GM19193 (cell line): ENCODE results near the gene TRMT44.

Experiments
- POLR2A ChIP-seq: IDR thresholded peaks from 4 replicates; pipeline ENCODE4 v1.6.1; 2011; ENCODE audit not compliant: insufficient read depth, insufficient read length; ENCODE audit errors: extremely low read depth

Gene TRMT44

GRCh38 chr4:8502836-8503585 lies 62.4 kb downstream of the TRMT44 start:
- TF ChIP-seq POLR2A = no peak

GRCh38 chr4:8503801-8504200 lies 63.2 kb downstream of the TRMT44 start:
- TF ChIP-seq POLR2A = no peak

- TF ChIP-seq POLR2A = no peak
Measured at GRCh38 chr4:8504279-8505007, 63.9 kb downstream of the TRMT44 start.

- TF ChIP-seq POLR2A = no peak
Measured at GRCh38 chr4:8505229-8505628, 64.7 kb downstream of the TRMT44 start.

- no peak for TF ChIP-seq POLR2A
Measured at GRCh38 chr4:8506006-8506372, 65.4 kb downstream of the TRMT44 start.

GRCh38 chr4:8506373-8507195 lies 66.0 kb downstream of the TRMT44 start:
- TF ChIP-seq POLR2A = no peak

GRCh38 chr4:8507196-8507570 lies 66.6 kb downstream of the TRMT44 start:
- no peak for TF ChIP-seq POLR2A

GRCh38 chr4:8507624-8508023 lies 67.0 kb downstream of the TRMT44 start:
- no peak for TF ChIP-seq POLR2A

GRCh38 chr4:8508266-8508665 lies 67.7 kb downstream of the TRMT44 start:
- TF ChIP-seq POLR2A = no peak

- TF ChIP-seq POLR2A = no peak
Measured at GRCh38 chr4:8508740-8509139, 68.2 kb downstream of the TRMT44 start.

GRCh38 chr4:8509311-8509950 lies 68.9 kb downstream of the TRMT44 start:
- TF ChIP-seq POLR2A = no peak

- TF ChIP-seq POLR2A = no peak
Measured at GRCh38 chr4:8510191-8510590, 69.6 kb downstream of the TRMT44 start.

- no peak for TF ChIP-seq POLR2A
Measured at GRCh38 chr4:8510611-8511285, 70.2 kb downstream of the TRMT44 start.

- TF ChIP-seq POLR2A = no peak
Measured at GRCh38 chr4:8512510-8512909, 71.9 kb downstream of the TRMT44 start.
